GM04504 (cell line): Measurements from ENCODE around the gene SIGLEC10.

ENCODE experiments used
- DNase-seq: peaks from one replicate; pipeline ENCODE4 v3.0.0-alpha.2; 2012; ENCODE audit warnings: low read depth

Gene SIGLEC10

GRCh38 chr19:51365211-51365964 lies 52.1 kb downstream of the SIGLEC10 start:
- DNase-seq, result no peak

- no peak for DNase-seq
These were observed 53.0 kb downstream of the SIGLEC10 start for GRCh38 chr19:51364200-51365106.

- DNase-seq, result no peak
These were observed 56.2 kb downstream of the SIGLEC10 start for GRCh38 chr19:51361239-51361638.
